GM23338 (cell line): ENCODE results near the gene AMFR. TPM values are rescaled to one million over a fixed set of nuclear protein-coding genes. Genes with fewer than 3 reads are reported as not detected.

Source experiments
- ATAC-seq: fragments of 200-7000 bp; cut with Tn5 transposase; 3 replicates; pipeline ENCODE4 v1.9.1; 2020
- DNase-seq: peaks from one replicate; pipeline ENCODE4 v3.0.0-alpha.2; 2015; ENCODE audit warnings: low spot score
- H2AFZ ChIP-seq: fragments of 200-600 bp; sonication (generic); 2 replicates; pipeline ENCODE4 v1.8.0; 2016; ENCODE audit warnings: antibody characterized with exemption, mild to moderate bottlenecking, moderate library complexity
- H3F3A ChIP-seq: fragments of 200-600 bp; sonication (generic); replicated peaks from 2 replicates; pipeline ENCODE4 v1.8.0; 2017; ENCODE audit warnings: antibody characterized with exemption, mixed run types, low read depth
- H3K27ac ChIP-seq: fragments of 200-600 bp; sonication (generic); 2 replicates; pipeline ENCODE4 v1.6.1; 2016; ENCODE audit warnings: low read depth
- H3K27me3 ChIP-seq: fragments of 200-600 bp; sonication (generic); 2 replicates; pipeline ENCODE4 v1.8.0; 2016; ENCODE audit warnings: mild to moderate bottlenecking, mixed run types, moderate library complexity; ENCODE audit not compliant: insufficient read depth
- H3K36me3 ChIP-seq: fragments of 200-600 bp; sonication (generic); 2 replicates; pipeline ENCODE4 v1.8.0; 2016; ENCODE audit warnings: mild to moderate bottlenecking; ENCODE audit not compliant: insufficient read depth
- H3K4me1 ChIP-seq: fragments of 200-600 bp; sonication (generic); 2 replicates; pipeline ENCODE4 v1.8.0; 2016; ENCODE audit warnings: mild to moderate bottlenecking, moderate library complexity; ENCODE audit not compliant: insufficient read depth
- H3K4me2 ChIP-seq: fragments of 200-600 bp; sonication (generic); 2 replicates; pipeline ENCODE4 v1.7.1; 2017; ENCODE audit warnings: mixed run types
- H3K4me3 ChIP-seq: fragments of 200-600 bp; sonication (generic); 2 replicates; pipeline ENCODE4 v1.6.1; 2016; ENCODE audit warnings: mixed run types
- H3K79me2 ChIP-seq: fragments of 200-600 bp; sonication (generic); replicated peaks from 2 replicates; pipeline ENCODE4 v1.8.0; 2017; ENCODE audit warnings: mild to moderate bottlenecking; ENCODE audit not compliant: insufficient read depth
- H3K9me2 ChIP-seq: fragments of 200-600 bp; sonication (generic); 2 replicates; pipeline ENCODE4 v1.8.0; 2017; ENCODE audit not compliant: insufficient read depth
- H4K20me1 ChIP-seq: fragments of 200-600 bp; sonication (generic); replicated peaks from 2 replicates; pipeline ENCODE4 v1.8.0; 2017; ENCODE audit warnings: mild to moderate bottlenecking; ENCODE audit not compliant: insufficient read depth
- H3K27ac Mint-ChIP-seq: 2 replicates; pipeline ENCODE4 v1.8.0; 2020; ENCODE audit warnings: inconsistent platforms, mild to moderate bottlenecking, moderate library complexity, mixed read lengths
- H3K27me3 Mint-ChIP-seq: 3 replicates; pipeline ENCODE4 v1.8.0; 2022; ENCODE audit warnings: low read depth, mild to moderate bottlenecking, moderate library complexity, mixed read lengths, inconsistent platforms; ENCODE audit not compliant: insufficient read depth, poor library complexity
- H3K36me3 Mint-ChIP-seq: 3 replicates; pipeline ENCODE4 v1.8.0; 2021; ENCODE audit warnings: low read depth, mild to moderate bottlenecking, inconsistent platforms, moderate library complexity, mixed read lengths
- H3K4me1 Mint-ChIP-seq: 3 replicates; pipeline ENCODE4 v1.8.0; 2020; ENCODE audit warnings: mild to moderate bottlenecking, inconsistent platforms, mixed read lengths
- H3K4me3 Mint-ChIP-seq: 3 replicates; pipeline ENCODE4 v1.8.0; 2021; ENCODE audit warnings: moderate library complexity, mild to moderate bottlenecking, inconsistent platforms, mixed read lengths
- H3K9me3 Mint-ChIP-seq: 3 replicates; pipeline ENCODE4 v1.8.0; 2020; ENCODE audit warnings: moderate library complexity, mild to moderate bottlenecking, inconsistent platforms, mixed read lengths
- CREB1 ChIP-seq: fragments of 250-450 bp; sonication (Bioruptor Pico); IDR thresholded peaks from 2 replicates; pipeline ENCODE4 v1.5.0; 2020; ENCODE audit warnings: low read depth, mild to moderate bottlenecking, moderate library complexity
- ETS1 ChIP-seq: IDR thresholded peaks from 2 replicates; pipeline ENCODE4 v1.6.1; 2016; ENCODE audit warnings: antibody characterized with exemption
- EZH2 ChIP-seq: fragments of 200-600 bp; sonication (generic); IDR thresholded peaks from one replicate; pipeline ENCODE4 v1.8.0; 2017; ENCODE audit warnings: antibody characterized with exemption, mild to moderate bottlenecking, low read depth; ENCODE audit not compliant: unreplicated experiment
- EZH2phosphoT487 ChIP-seq: fragments of 200-600 bp; sonication (generic); IDR thresholded peaks from one replicate; pipeline ENCODE4 v1.8.1; 2018; ENCODE audit warnings: antibody characterized with exemption; ENCODE audit not compliant: unreplicated experiment
- JUNB ChIP-seq: IDR thresholded peaks from one replicate; pipeline ENCODE4 v1.6.1; 2016; ENCODE audit warnings: antibody characterized with exemption; ENCODE audit not compliant: unreplicated experiment
- NANOG ChIP-seq: IDR thresholded peaks from 2 replicates; pipeline ENCODE4 v1.6.1; 2016; ENCODE audit warnings: antibody characterized with exemption, borderline replicate concordance
- STAT1 ChIP-seq: IDR thresholded peaks from one replicate; pipeline ENCODE4 v1.6.1; 2016; ENCODE audit warnings: antibody characterized with exemption; ENCODE audit not compliant: unreplicated experiment
- ZNF114 ChIP-seq: fragments of 250-450 bp; sonication (Bioruptor Pico); IDR thresholded peaks from 2 replicates; pipeline ENCODE4 v1.5.0; 2020; ENCODE audit warnings: mild to moderate bottlenecking, moderate library complexity
- ZNF331 ChIP-seq: fragments of 250-450 bp; sonication (Bioruptor Pico); IDR thresholded peaks from 2 replicates; pipeline ENCODE4 v1.5.0; 2020; ENCODE audit warnings: low read depth, mild to moderate bottlenecking, moderate library complexity
- polyA plus RNA-seq: library from polyadenylated mRNA; unstranded; fragments of >200 nt; fragmentation: Nextera tagmentation; extraction: Ambion mirVana; gene quantifications from 2 replicates; pipeline ENCODE4 v1.2.1, GENCODE V29; 2016
- total RNA-seq: library from RNA; depleted of rRNA; stranded (reverse); fragments of >200 nt; shearing (Covaris generic); gene quantifications from 2 replicates; pipeline ENCODE4 v1.2.3, GENCODE V29; 2014
- TF ChIP-seq, protein P1 (sequence below): fragments of 250-450 bp; sonication (Bioruptor Pico); IDR thresholded peaks from 2 replicates; pipeline ENCODE4 v1.5.0; 2020; ENCODE audit warnings: mild to moderate bottlenecking, moderate library complexity
- TF ChIP-seq, protein P2 (sequence below): IDR thresholded peaks from one replicate; pipeline ENCODE4 v1.6.1; 2018; ENCODE audit warnings: antibody characterized with exemption; ENCODE audit not compliant: unreplicated experiment
- TF ChIP-seq, protein P3 (sequence below), 2 experiments: fragments of 200-600 bp in 1 of 2; sonication (generic) in 1 of 2; conservative IDR thresholded peaks; 2 replicates each; pipeline versions ENCODE4 v1.5.1 to v1.6.1; 2016 to 2017; ENCODE audit warnings: antibody characterized with exemption in 2 of 2, low read depth in 2 of 2, mild to moderate bottlenecking in 2 of 2, moderate library complexity in 1 of 2

The AMFR gene
- total and polyA plus RNA-seq, 2 experiments from 2014 or later = 9.0 to 41.1 TPM

DNA sequence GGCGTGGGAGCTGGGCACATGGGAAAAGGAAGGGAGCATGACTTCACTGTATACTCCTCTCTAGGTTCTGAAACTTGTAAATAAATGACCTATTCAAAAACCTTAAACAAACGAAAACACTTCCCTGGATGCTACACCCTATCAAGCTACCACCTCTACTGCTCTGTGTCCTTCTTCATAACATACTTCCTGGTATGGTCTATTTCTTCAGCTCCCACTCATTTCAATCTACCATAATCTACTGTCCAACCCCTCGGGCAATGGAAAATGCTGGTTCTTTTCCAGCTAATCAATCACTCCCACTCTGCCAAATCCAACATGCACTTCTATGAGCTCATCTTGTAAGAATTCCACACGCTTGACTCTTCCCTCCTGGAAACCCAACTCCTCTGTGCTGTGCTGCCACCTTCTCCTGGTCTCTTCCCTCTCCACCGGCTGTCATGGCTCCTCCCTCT lies 42.4 kb downstream of the AMFR start:
- no peak for ATAC-seq

More for the DNA sequence above, 42.4 kb downstream of the AMFR start:
- Histone ChIP-seq H3K27me3 (no peaks in the 10 kb centered on the region), H3K9me2 (0 out of 2 replicates have a peak, but pooled peaks cover 3% of the 10 kb centered on the region), H2AFZ (no peak overlapping the region), H4K20me1 (no peaks in the 10 kb centered on the region), H3K27ac (no peak overlapping the region), H3K79me2 (no peaks in the 10 kb centered on the region), H3K36me3 (peaks cover 17% of the 10 kb centered on the region), H3K4me3 (no peak overlapping the region), H3F3A (no peaks in the 10 kb centered on the region), H3K4me2 (no peak overlapping the region), H3K4me1 (no peaks in the 10 kb centered on the region)
- no peak for TF ChIP-seq ZNF114
- TF ChIP-seq CREB1 (CRISPR knock-in tag) = no peak
- TF ChIP-seq ZNF331 = no peak
- no peak for TF ChIP-seq NANOG
- no peak for TF ChIP-seq STAT1
- TF ChIP-seq EZH2phosphoT487 = no peak
- no peak for TF ChIP-seq EZH2
- no peak for TF ChIP-seq ETS1
- TF ChIP-seq JUNB = no peak
- TF ChIP-seq, protein P1, sequence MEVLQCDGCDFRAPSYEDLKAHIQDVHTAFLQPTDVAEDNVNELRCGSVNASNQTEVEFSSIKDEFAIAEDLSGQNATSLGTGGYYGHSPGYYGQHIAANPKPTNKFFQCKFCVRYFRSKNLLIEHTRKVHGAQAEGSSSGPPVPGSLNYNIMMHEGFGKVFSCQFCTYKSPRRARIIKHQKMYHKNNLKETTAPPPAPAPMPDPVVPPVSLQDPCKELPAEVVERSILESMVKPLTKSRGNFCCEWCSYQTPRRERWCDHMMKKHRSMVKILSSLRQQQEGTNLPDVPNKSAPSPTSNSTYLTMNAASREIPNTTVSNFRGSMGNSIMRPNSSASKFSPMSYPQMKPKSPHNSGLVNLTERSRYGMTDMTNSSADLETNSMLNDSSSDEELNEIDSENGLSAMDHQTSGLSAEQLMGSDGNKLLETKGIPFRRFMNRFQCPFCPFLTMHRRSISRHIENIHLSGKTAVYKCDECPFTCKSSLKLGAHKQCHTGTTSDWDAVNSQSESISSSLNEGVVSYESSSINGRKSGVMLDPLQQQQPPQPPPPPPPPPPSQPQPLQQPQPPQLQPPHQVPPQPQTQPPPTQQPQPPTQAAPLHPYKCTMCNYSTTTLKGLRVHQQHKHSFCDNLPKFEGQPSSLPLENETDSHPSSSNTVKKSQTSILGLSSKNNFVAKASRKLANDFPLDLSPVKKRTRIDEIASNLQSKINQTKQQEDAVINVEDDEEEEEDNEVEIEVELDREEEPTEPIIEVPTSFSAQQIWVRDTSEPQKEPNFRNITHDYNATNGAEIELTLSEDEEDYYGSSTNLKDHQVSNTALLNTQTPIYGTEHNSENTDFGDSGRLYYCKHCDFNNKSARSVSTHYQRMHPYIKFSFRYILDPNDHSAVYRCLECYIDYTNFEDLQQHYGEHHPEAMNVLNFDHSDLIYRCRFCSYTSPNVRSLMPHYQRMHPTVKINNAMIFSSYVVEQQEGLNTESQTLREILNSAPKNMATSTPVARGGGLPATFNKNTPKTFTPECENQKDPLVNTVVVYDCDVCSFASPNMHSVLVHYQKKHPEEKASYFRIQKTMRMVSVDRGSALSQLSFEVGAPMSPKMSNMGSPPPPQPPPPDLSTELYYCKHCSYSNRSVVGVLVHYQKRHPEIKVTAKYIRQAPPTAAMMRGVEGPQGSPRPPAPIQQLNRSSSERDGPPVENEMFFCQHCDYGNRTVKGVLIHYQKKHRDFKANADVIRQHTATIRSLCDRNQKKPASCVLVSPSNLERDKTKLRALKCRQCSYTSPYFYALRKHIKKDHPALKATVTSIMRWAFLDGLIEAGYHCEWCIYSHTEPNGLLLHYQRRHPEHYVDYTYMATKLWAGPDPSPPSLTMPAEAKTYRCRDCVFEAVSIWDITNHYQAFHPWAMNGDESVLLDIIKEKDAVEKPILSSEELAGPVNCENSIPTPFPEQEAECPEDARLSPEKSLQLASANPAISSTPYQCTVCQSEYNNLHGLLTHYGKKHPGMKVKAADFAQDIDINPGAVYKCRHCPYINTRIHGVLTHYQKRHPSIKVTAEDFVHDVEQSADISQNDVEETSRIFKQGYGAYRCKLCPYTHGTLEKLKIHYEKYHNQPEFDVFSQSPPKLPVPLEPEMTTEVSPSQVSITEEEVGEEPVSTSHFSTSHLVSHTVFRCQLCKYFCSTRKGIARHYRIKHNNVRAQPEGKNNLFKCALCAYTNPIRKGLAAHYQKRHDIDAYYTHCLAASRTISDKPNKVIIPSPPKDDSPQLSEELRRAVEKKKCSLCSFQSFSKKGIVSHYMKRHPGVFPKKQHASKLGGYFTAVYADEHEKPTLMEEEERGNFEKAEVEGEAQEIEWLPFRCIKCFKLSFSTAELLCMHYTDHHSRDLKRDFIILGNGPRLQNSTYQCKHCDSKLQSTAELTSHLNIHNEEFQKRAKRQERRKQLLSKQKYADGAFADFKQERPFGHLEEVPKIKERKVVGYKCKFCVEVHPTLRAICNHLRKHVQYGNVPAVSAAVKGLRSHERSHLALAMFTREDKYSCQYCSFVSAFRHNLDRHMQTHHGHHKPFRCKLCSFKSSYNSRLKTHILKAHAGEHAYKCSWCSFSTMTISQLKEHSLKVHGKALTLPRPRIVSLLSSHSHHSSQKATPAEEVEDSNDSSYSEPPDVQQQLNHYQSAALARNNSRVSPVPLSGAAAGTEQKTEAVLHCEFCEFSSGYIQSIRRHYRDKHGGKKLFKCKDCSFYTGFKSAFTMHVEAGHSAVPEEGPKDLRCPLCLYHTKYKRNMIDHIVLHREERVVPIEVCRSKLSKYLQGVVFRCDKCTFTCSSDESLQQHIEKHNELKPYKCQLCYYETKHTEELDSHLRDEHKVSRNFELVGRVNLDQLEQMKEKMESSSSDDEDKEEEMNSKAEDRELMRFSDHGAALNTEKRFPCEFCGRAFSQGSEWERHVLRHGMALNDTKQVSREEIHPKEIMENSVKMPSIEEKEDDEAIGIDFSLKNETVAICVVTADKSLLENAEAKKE (CRISPR knock-in tag) = no peak
- TF ChIP-seq, protein P2, sequence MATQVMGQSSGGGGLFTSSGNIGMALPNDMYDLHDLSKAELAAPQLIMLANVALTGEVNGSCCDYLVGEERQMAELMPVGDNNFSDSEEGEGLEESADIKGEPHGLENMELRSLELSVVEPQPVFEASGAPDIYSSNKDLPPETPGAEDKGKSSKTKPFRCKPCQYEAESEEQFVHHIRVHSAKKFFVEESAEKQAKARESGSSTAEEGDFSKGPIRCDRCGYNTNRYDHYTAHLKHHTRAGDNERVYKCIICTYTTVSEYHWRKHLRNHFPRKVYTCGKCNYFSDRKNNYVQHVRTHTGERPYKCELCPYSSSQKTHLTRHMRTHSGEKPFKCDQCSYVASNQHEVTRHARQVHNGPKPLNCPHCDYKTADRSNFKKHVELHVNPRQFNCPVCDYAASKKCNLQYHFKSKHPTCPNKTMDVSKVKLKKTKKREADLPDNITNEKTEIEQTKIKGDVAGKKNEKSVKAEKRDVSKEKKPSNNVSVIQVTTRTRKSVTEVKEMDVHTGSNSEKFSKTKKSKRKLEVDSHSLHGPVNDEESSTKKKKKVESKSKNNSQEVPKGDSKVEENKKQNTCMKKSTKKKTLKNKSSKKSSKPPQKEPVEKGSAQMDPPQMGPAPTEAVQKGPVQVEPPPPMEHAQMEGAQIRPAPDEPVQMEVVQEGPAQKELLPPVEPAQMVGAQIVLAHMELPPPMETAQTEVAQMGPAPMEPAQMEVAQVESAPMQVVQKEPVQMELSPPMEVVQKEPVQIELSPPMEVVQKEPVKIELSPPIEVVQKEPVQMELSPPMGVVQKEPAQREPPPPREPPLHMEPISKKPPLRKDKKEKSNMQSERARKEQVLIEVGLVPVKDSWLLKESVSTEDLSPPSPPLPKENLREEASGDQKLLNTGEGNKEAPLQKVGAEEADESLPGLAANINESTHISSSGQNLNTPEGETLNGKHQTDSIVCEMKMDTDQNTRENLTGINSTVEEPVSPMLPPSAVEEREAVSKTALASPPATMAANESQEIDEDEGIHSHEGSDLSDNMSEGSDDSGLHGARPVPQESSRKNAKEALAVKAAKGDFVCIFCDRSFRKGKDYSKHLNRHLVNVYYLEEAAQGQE = no peak
- TF ChIP-seq, protein P3, sequence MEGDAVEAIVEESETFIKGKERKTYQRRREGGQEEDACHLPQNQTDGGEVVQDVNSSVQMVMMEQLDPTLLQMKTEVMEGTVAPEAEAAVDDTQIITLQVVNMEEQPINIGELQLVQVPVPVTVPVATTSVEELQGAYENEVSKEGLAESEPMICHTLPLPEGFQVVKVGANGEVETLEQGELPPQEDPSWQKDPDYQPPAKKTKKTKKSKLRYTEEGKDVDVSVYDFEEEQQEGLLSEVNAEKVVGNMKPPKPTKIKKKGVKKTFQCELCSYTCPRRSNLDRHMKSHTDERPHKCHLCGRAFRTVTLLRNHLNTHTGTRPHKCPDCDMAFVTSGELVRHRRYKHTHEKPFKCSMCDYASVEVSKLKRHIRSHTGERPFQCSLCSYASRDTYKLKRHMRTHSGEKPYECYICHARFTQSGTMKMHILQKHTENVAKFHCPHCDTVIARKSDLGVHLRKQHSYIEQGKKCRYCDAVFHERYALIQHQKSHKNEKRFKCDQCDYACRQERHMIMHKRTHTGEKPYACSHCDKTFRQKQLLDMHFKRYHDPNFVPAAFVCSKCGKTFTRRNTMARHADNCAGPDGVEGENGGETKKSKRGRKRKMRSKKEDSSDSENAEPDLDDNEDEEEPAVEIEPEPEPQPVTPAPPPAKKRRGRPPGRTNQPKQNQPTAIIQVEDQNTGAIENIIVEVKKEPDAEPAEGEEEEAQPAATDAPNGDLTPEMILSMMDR (conservative IDR thresholded peaks at IDR 0.05; ENCODE audit: low read depth in 2 of 2) = no peak
- H3K4me3 Mint-ChIP-seq = no peak overlapping the region
- no peaks in the 10 kb centered on the region for H3K27me3 Mint-ChIP-seq
- no peak overlapping the region for H3K27ac Mint-ChIP-seq
- H3K4me1 Mint-ChIP-seq = no peaks in the 10 kb centered on the region
- no peak for DNase-seq
- peaks cover 71% of the 10 kb centered on the region for H3K36me3 Mint-ChIP-seq
- peaks cover 33% of the 10 kb centered on the region for H3K9me3 Mint-ChIP-seq
